HUDEP-2 (cell line): Measurements from ENCODE around the gene CEP44.
A peak's percentile ranks its signal among the peaks of the same experiment; 100 is the strongest.
"Not testable (repeated sequence)": the region's sequence is repeated elsewhere in the genome, so short reads cannot be mapped to it uniquely, and the experiment has no call there.

Experiments used
- DNase-seq, 76 experiments: peaks; one replicate each; lab custom pipeline; 2025; ENCODE audit not compliant: unreplicated experiment in 76 of 76; lab: John Stamatoyannopoulos, UW

CEP44 gene

GRCh38 chr4:174277433-174277832 is 6.3 kb upstream of the CEP44 start:
- no peak for DNase-seq

GRCh38 chr4:174278467-174278866 is 5.2 kb upstream of the CEP44 start:
- DNase-seq = no peak

- DNase-seq = no peak
Observed at GRCh38 chr4:174279433-174280155, 4.1 kb upstream of the CEP44 start.

- DNase-seq = no peak
Observed at GRCh38 chr4:174281182-174281737, 2.5 kb upstream of the CEP44 start.

- no peak for DNase-seq
Observed at GRCh38 chr4:174281901-174282300, 1.8 kb upstream of the CEP44 start.

GRCh38 chr4:174282836-174283506 is 740 bp upstream of the CEP44 start:
- peak in 74 of 76 experiments; percentile 41 to 92 (median 76) for DNase-seq

GRCh38 chr4:174284487-174284886 is 776 bp downstream of the CEP44 start:
- DNase-seq = peak in 3 of 76 experiments; percentile 5 to 24 (median 19)

- DNase-seq = no peak
Observed at GRCh38 chr4:174286870-174287269, 3.2 kb downstream of the CEP44 start.

GRCh38 chr4:174292473-174292872 is 8.8 kb downstream of the CEP44 start:
- no peak for DNase-seq

GRCh38 chr4:174294641-174295040 is 10.9 kb downstream of the CEP44 start:
- not testable (repeated sequence) for DNase-seq

- not testable (repeated sequence) for DNase-seq
Observed at GRCh38 chr4:174295142-174295541, 11.4 kb downstream of the CEP44 start.

- DNase-seq = no peak
Observed at GRCh38 chr4:174303687-174304086, 20.0 kb downstream of the CEP44 start.

- no peak for DNase-seq
Observed at GRCh38 chr4:174304664-174305063, 21.0 kb downstream of the CEP44 start.

GRCh38 chr4:174305961-174306360 is 22.2 kb downstream of the CEP44 start:
- DNase-seq = no peak

GRCh38 chr4:174307694-174308093 is 24.0 kb downstream of the CEP44 start:
- DNase-seq = no peak

GRCh38 chr4:174312993-174313392 is 29.3 kb downstream of the CEP44 start:
- DNase-seq = no peak

GRCh38 chr4:174314274-174314673 is 30.6 kb downstream of the CEP44 start:
- DNase-seq = no peak

GRCh38 chr4:174314770-174315169 is 31.1 kb downstream of the CEP44 start:
- peak in 8 of 76 experiments; percentile 1 to 38 (median 7) for DNase-seq

- no peak for DNase-seq
Observed at GRCh38 chr4:174316546-174316945, 32.8 kb downstream of the CEP44 start.

GRCh38 chr4:174316954-174317353 is 33.2 kb downstream of the CEP44 start:
- DNase-seq = no peak

GRCh38 chr4:174317531-174317930 is 33.8 kb downstream of the CEP44 start:
- DNase-seq = no peak
